GM12801 (cell line): Measurements from ENCODE around the gene GNG7.

Experiments used
- TF ChIP-seq, protein P1 (sequence below): IDR thresholded peaks from one replicate; pipeline ENCODE4 v1.5.1; 2011; ENCODE audit warnings: control low read depth; ENCODE audit not compliant: insufficient read length; ENCODE audit errors: extremely low read depth

GNG7 gene

GRCh38 chr19:2700660-2701360, 1.7 kb downstream of the GNG7 start:
- TF ChIP-seq, protein P1, sequence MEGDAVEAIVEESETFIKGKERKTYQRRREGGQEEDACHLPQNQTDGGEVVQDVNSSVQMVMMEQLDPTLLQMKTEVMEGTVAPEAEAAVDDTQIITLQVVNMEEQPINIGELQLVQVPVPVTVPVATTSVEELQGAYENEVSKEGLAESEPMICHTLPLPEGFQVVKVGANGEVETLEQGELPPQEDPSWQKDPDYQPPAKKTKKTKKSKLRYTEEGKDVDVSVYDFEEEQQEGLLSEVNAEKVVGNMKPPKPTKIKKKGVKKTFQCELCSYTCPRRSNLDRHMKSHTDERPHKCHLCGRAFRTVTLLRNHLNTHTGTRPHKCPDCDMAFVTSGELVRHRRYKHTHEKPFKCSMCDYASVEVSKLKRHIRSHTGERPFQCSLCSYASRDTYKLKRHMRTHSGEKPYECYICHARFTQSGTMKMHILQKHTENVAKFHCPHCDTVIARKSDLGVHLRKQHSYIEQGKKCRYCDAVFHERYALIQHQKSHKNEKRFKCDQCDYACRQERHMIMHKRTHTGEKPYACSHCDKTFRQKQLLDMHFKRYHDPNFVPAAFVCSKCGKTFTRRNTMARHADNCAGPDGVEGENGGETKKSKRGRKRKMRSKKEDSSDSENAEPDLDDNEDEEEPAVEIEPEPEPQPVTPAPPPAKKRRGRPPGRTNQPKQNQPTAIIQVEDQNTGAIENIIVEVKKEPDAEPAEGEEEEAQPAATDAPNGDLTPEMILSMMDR = no peak

- TF ChIP-seq, protein P1 = no peak
Measured at GRCh38 chr19:2699413-2700140, 2.9 kb downstream of the GNG7 start.

DNA sequence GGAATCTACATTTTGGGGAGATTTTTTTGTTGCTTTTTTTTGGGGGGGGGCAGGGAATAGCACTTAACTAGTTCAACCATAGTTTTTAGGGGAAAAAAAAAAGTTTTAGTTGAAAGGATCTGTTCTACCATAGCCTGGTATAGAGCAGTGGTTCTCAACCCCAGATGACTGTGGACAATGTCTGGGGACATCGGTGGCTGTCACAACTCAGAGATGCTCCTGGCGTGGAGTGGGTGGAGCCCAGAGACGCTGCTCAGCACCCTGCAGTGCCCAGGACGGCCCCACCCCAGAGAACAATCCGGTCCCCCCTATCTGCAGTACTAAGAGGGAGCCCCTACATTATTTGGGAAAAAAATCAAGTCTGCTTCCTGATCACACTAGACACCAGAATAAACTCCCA, 8.3 kb downstream of the GNG7 start:
- TF ChIP-seq, protein P1 = no peak

DNA sequence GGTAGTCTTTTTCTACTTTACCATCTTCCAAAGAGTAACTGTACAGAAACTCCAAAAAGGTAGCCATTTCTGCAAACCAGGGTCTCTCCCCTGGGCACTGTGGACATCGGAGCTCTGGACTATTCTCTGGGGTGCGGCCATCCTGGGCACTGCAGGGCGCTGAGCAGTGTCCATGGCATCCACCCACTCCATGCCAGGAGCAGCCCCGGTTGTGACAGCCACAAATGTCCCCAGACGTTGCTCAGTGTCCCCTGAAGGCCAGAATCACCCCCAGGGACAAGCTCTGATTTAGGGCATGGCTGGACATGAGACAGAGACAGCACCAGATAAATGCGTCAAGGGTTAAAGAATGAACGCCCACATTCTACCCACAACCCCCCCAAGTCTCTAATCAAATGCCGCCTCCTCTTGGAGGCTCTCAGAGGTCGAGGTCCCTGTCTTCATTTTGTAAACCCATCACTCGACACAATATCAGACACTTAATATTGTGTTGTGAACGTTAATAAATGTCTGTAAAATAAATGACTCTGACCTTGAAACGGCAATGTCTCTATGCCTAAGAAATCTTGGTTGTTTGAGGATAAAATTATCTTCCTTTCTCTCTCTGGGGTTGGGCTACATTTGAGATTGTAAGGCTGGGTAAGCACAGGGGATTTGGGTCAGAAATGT, 8.9 kb downstream of the GNG7 start:
- TF ChIP-seq, protein P1 = no peak

DNA sequence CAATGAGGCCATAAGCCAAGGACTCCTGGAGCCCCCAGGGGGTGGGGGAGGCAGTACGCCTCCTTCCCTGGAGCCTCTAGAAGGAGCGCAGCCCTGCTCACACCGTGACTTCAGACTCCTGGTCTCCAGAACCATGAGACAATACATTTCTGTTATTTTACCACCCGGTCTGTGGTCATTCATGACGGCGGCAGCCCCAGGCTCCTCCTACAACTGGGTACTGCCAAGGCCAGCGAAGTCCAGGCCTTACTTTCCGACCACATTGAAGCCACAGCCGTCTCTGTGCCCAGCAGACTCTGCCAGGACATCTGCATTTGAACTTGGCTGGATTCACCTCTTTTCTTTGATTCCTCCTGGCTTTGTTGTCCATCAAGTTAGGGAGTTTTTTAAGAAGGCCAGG, 10.5 kb downstream of the GNG7 start:
- TF ChIP-seq, protein P1 = no peak

- TF ChIP-seq, protein P1 = no peak
Measured at GRCh38 chr19:2690856-2691255, 11.6 kb downstream of the GNG7 start.

DNA sequence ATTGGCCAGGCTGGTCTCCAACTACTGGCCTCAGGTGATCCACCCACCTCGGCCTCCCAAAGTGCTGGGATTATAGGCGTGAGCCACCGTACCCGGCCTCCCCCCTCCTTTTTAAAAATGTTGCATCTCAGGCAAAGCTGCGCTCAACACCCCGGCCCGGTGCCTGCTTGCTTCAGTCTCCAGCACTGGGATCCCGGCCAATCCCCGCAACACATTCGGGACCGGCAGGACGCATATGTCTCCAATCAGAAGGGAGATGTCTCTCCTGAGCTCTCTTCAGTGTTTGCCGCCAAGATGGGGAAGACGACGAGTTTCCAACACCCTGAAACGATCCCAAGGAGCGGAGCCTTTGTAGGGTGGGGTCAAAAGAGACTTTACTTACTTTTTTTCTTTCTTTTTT, 16.1 kb downstream of the GNG7 start:
- TF ChIP-seq, protein P1 = no peak
